Esophagus (tissue), 2 donors: Measurements from ENCODE around the gene FGF5. TPM values are rescaled to one million over a fixed set of nuclear protein-coding genes. Genes with fewer than 3 reads are reported as not detected.
A peak's percentile ranks its signal among the peaks of the same experiment; 100 is the strongest.

ENCODE experiments used
- H3K27ac ChIP-seq, 2 donors: one replicate each; pipeline ENCODE4 v1.5.1; 2013; ENCODE audit warnings: low read depth in 2 of 2, mild to moderate bottlenecking in 2 of 2, inconsistent platforms in 1 of 2, low read length in 1 of 2, moderate library complexity in 1 of 2
- H3K27me3 ChIP-seq, 2 donors: one replicate each; pipeline ENCODE4 v1.6.1; 2013; ENCODE audit warnings: low read length in 2 of 2, control low read depth in 1 of 2, mild to moderate bottlenecking in 1 of 2; ENCODE audit not compliant: insufficient read depth in 2 of 2, control insufficient read depth in 1 of 2
- H3K36me3 ChIP-seq, 2 donors: one replicate each; pipeline ENCODE4 v1.6.1; 2013; ENCODE audit warnings: low read length in 1 of 2; ENCODE audit not compliant: control insufficient read depth in 2 of 2, insufficient read depth in 2 of 2
- H3K4me1 ChIP-seq, 2 donors: one replicate each; pipeline ENCODE4 v1.6.1; 2013; ENCODE audit warnings: low read length in 1 of 2; ENCODE audit not compliant: control insufficient read depth in 2 of 2, insufficient read depth in 2 of 2
- H3K4me3 ChIP-seq, 2 donors: one replicate each; pipeline ENCODE4 v1.5.1; 2013; ENCODE audit warnings: low read length in 2 of 2, mild to moderate bottlenecking in 2 of 2, low read depth in 1 of 2, moderate library complexity in 1 of 2
- H3K9me3 ChIP-seq, 2 donors: one replicate each; pipeline ENCODE4 v1.6.1; 2013; ENCODE audit warnings: mild to moderate bottlenecking in 2 of 2, low read depth in 1 of 2, low read length in 1 of 2, moderate library complexity in 1 of 2; ENCODE audit not compliant: control insufficient read depth in 2 of 2, insufficient read depth in 1 of 2
- WGBS, 2 donors: extraction: QIAGEN DNeasy Blood & Tissue Kit; methylation state at CpG; one replicate each; pipeline ENCODE4 v1.1.7; 2013; 5-methylcytosine and 5-hydroxymethylcytosine counted together
- polyA plus RNA-seq, 2 donors: library from polyadenylated mRNA; stranded (reverse); fragments of 200-250 nt; gene quantifications; one replicate each; pipeline ENCODE4 v1.2.3, GENCODE V29; 2013
- donor health status: healthy with polysubstance abuse.
- donor health status: Bipolar disorder and iron deficiency.

Gene FGF5
- polyA plus RNA-seq, 2 donors, result 0.01 to 0.04 TPM

GRCh38 chr4:80263541-80264351 lies 2.7 kb upstream of the FGF5 start:
- peaks cover 13 to 21% of the 10 kb centered on the region in 2 donors for H3K27me3 ChIP-seq

GRCh38 chr4:80264352-80264647 lies 2.2 kb upstream of the FGF5 start:
- Histone ChIP-seq H3K27me3 (peaks cover 13 to 22% of the 10 kb centered on the region in 2 donors), H3K4me3 (no peak overlapping the region), H3K36me3 (no peaks in the 10 kb centered on the region), H3K9me3 (no peaks in the 10 kb centered on the region), H3K4me1 (peaks cover 0 to 11% of the 10 kb centered on the region in 2 donors), H3K27ac (no peak overlapping the region)
- 19 to 29% methylated on average over 4 of the region's 4 CpGs for WGBS, 2 donors

More at GRCh38 chr4:80263541-80264351, 2.7 kb upstream of the FGF5 start:
- peaks cover 0 to 11% of the 10 kb centered on the region in 2 donors for H3K4me1 ChIP-seq
- H3K4me3 ChIP-seq, result no peak overlapping the region
- 38 to 42% methylated on average over 32 to 36 of the region's 36 CpGs for WGBS, 2 donors
- no peak overlapping the region for H3K27ac ChIP-seq
- H3K36me3 ChIP-seq, result no peaks in the 10 kb centered on the region
- H3K9me3 ChIP-seq, result no peaks in the 10 kb centered on the region

- 57% methylated on average over 1 of the region's 1 CpG for WGBS, 2 donors
- H3K27ac ChIP-seq, result no peak overlapping the region
- no peaks in the 10 kb centered on the region for H3K36me3 ChIP-seq
- H3K4me3 ChIP-seq, result no peak overlapping the region
- H3K9me3 ChIP-seq, result no peaks in the 10 kb centered on the region
- H3K27me3 ChIP-seq, result peaks cover 13 to 24% of the 10 kb centered on the region in 2 donors
- peaks cover 0 to 11% of the 10 kb centered on the region in 2 donors for H3K4me1 ChIP-seq
These were observed 1.6 kb upstream of the FGF5 start for GRCh38 chr4:80264825-80265224.

GRCh38 chr4:80265571-80266252 lies 752 bp upstream of the FGF5 start:
- 1 to 2% methylated on average over 36 of the region's 36 CpGs for WGBS, 2 donors
- Histone ChIP-seq H3K27me3 (peaks cover 13 to 24% of the 10 kb centered on the region in 2 donors), H3K9me3 (no peaks in the 10 kb centered on the region), H3K27ac (peak overlapping the region in 1 of 2 donors; percentile 37), H3K4me1 (peaks cover 0 to 11% of the 10 kb centered on the region in 2 donors), H3K4me3 (peak overlapping the region; percentile 24 to 29), H3K36me3 (no peaks in the 10 kb centered on the region)

- no peaks in the 10 kb centered on the region for H3K36me3 ChIP-seq
- peaks cover 13 to 23% of the 10 kb centered on the region in 2 donors for H3K27me3 ChIP-seq
- H3K9me3 ChIP-seq, result no peaks in the 10 kb centered on the region
- H3K4me1 ChIP-seq, result peaks cover 0 to 11% of the 10 kb centered on the region in 2 donors
- no peak overlapping the region for H3K27ac ChIP-seq
- peak overlapping the region; percentile 2 to 24 for H3K4me3 ChIP-seq
- WGBS, 2 donors, result 5% methylated on average over 24 to 25 of the region's 25 CpGs
These were observed 477 bp downstream of the FGF5 start for GRCh38 chr4:80266902-80267380.

- H3K4me3 ChIP-seq, result no peak overlapping the region
- WGBS, 2 donors, result 15 to 24% methylated on average over 31 of the region's 31 CpGs
- peaks cover 0 to 11% of the 10 kb centered on the region in 2 donors for H3K4me1 ChIP-seq
- H3K9me3 ChIP-seq, result no peaks in the 10 kb centered on the region
- H3K27me3 ChIP-seq, result peaks cover 13 to 18% of the 10 kb centered on the region in 2 donors
- no peak overlapping the region for H3K27ac ChIP-seq
- no peaks in the 10 kb centered on the region for H3K36me3 ChIP-seq
These were observed 1.8 kb downstream of the FGF5 start for GRCh38 chr4:80268081-80268823.

- H3K4me3 ChIP-seq, result no peak overlapping the region
- peaks cover 13 to 18% of the 10 kb centered on the region in 2 donors for H3K27me3 ChIP-seq
- H3K4me1 ChIP-seq, result peaks cover 0 to 11% of the 10 kb centered on the region in 2 donors
- no peaks in the 10 kb centered on the region for H3K36me3 ChIP-seq
- 49 to 61% methylated on average over 9 of the region's 9 CpGs for WGBS, 2 donors
- no peaks in the 10 kb centered on the region for H3K9me3 ChIP-seq
- no peak overlapping the region for H3K27ac ChIP-seq
These were observed 2.5 kb downstream of the FGF5 start for GRCh38 chr4:80268936-80269335.

- no peak overlapping the region for H3K4me3 ChIP-seq
- H3K9me3 ChIP-seq, result no peaks in the 10 kb centered on the region
- WGBS, 2 donors, result 91 to 92% methylated on average over 2 of the region's 2 CpGs
- peaks cover 0 to 11% of the 10 kb centered on the region in 2 donors for H3K4me1 ChIP-seq
- no peaks in the 10 kb centered on the region for H3K36me3 ChIP-seq
- no peak overlapping the region for H3K27ac ChIP-seq
- peaks cover 6 to 9% of the 10 kb centered on the region in 2 donors for H3K27me3 ChIP-seq
These were observed 3.9 kb downstream of the FGF5 start for GRCh38 chr4:80270321-80270720.

GRCh38 chr4:80270868-80271267 lies 4.4 kb downstream of the FGF5 start:
- H3K9me3 ChIP-seq, result no peaks in the 10 kb centered on the region
- no peaks in the 10 kb centered on the region for H3K36me3 ChIP-seq
- peaks cover 6 to 9% of the 10 kb centered on the region in 2 donors for H3K27me3 ChIP-seq
- 0 to 53% methylated on average over 1 of the region's 1 CpG for WGBS, 2 donors
- H3K4me1 ChIP-seq, result peaks cover 0 to 9% of the 10 kb centered on the region in 2 donors
- no peak overlapping the region for H3K27ac ChIP-seq
- no peak overlapping the region for H3K4me3 ChIP-seq
